Measurements from ENCODE around the gene DDO.

- TF ChIP-seq, protein P1, sequence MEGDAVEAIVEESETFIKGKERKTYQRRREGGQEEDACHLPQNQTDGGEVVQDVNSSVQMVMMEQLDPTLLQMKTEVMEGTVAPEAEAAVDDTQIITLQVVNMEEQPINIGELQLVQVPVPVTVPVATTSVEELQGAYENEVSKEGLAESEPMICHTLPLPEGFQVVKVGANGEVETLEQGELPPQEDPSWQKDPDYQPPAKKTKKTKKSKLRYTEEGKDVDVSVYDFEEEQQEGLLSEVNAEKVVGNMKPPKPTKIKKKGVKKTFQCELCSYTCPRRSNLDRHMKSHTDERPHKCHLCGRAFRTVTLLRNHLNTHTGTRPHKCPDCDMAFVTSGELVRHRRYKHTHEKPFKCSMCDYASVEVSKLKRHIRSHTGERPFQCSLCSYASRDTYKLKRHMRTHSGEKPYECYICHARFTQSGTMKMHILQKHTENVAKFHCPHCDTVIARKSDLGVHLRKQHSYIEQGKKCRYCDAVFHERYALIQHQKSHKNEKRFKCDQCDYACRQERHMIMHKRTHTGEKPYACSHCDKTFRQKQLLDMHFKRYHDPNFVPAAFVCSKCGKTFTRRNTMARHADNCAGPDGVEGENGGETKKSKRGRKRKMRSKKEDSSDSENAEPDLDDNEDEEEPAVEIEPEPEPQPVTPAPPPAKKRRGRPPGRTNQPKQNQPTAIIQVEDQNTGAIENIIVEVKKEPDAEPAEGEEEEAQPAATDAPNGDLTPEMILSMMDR (IDR thresholded peaks at IDR 0.05), result no peak
- no peak for TF ChIP-seq POLR2A (IDR thresholded peaks at IDR 0.05)
Measured at GRCh38 chr6:110389689-110390382, 25.5 kb downstream of the DDO start.
